Adrenal gland (tissue), 12 donors: ENCODE data around the gene REM2. TPM values are rescaled to one million over a fixed set of nuclear protein-coding genes. Genes with fewer than 3 reads are reported as not detected.

ENCODE experiments used
- DNase-seq, 7 donors: peaks; one replicate each; pipeline ENCODE4 v3.0.0-alpha.2; 2019 to 2020
- H3K27ac ChIP-seq, 5 donors: fragments of 200-600 bp; sonication (generic) in 4 of 5; 1 replicate in 3 of 5; 2 replicates in 2 of 5; pipeline versions ENCODE4 v1.5.1 to v1.8.0; 2016 to 2020; ENCODE audit warnings: mild to moderate bottlenecking in 1 of 5
- H3K27me3 ChIP-seq: fragments of 200-600 bp; 2 replicates; pipeline ENCODE4 v1.8.0; 2021
- H3K36me3 ChIP-seq, 2 donors: fragments of 200-600 bp; replicated peaks in 1 of 2; 1 replicate in 1 of 2; 2 replicates in 1 of 2; pipeline versions ENCODE4 v1.5.1 to v1.8.0; 2018 to 2022
- H3K4me1 ChIP-seq, 2 donors: fragments of 200-600 bp; replicated peaks in 1 of 2; 1 replicate in 1 of 2; 2 replicates in 1 of 2; pipeline versions ENCODE4 v1.5.1 to v1.8.0; 2018 to 2021
- H3K4me3 ChIP-seq, 4 donors: fragments of 200-600 bp; sonication (generic) in 3 of 4; one replicate each; pipeline ENCODE4 v1.5.1; 2016 to 2018
- H3K9me3 ChIP-seq, 3 donors: fragments of 200-600 bp; sonication (generic) in 1 of 3; replicated peaks in 1 of 3; 1 replicate in 2 of 3; 2 replicates in 1 of 3; pipeline versions ENCODE4 v1.5.1 to v1.8.0; 2016 to 2021
- POLR2A ChIP-seq, 2 donors: fragments of 450-650 bp; IDR thresholded peaks; one replicate each; pipeline ENCODE4 v1.6.1; 2017; ENCODE audit warnings: antibody characterized with exemption in 2 of 2, mild to moderate bottlenecking in 2 of 2, moderate library complexity in 1 of 2
- WGBS, 4 donors: extraction: QIAGEN DNeasy Blood & Tissue Kit in 2 of 4; methylation state at CpG; one replicate each; pipeline versions ENCODE4 v1.1.5 to v1.1.7; 2013 to 2017; 5-methylcytosine and 5-hydroxymethylcytosine counted together
- intact Hi-C, 2 donors: fragments of 100-400 bp; cut with DNase I; formaldehyde crosslinking; loops; one replicate each; pipeline versions ENCODE4 v1.14.1 to v1.15.0; 2022 to 2023
- polyA plus RNA-seq, 3 donors: library from polyadenylated mRNA; stranded (reverse); fragments of 200-250 nt in 2 of 3; fragments of 350-450 nt in 1 of 3; fragmentation: Illumina TruSeq in 1 of 3; extraction: RNeasy Lipid Tissue Mini Kit (QIAGEN cat#74804) in 1 of 3; gene quantifications; one replicate each; pipeline ENCODE4 v1.2.3, GENCODE V29; 2013 to 2014
- total RNA-seq, 9 donors: library from RNA; depleted of rRNA in 4 of 9; stranded (reverse); fragments of >200 nt in 4 of 9; fragments of 120-200 nt in 1 of 9; fragmentation: NEBNext Ultra II Directional in 1 of 9; extraction: Animal tissue kit (Norgen Biotek cat#: 25700) in 1 of 9; gene quantifications; one replicate each; pipeline versions ENCODE4 v1.1.0 to v1.2.4, GENCODE V29; 2013 to 2023
- TF ChIP-seq, protein P1 (sequence below), 6 experiments: fragments of 450-650 bp in 4 of 6; fragments of 200-600 bp in 2 of 6; sonication (generic) in 1 of 6; IDR thresholded peaks; 1 replicate in 5 of 6; 2 replicates in 1 of 6; pipeline versions ENCODE4 v1.5.1 to v1.8.0; 2016 to 2021; ENCODE audit warnings: antibody characterized with exemption in 6 of 6, mild to moderate bottlenecking in 2 of 6, moderate library complexity in 1 of 6
- donor health status: healthy with polysubstance abuse.
- donor health status: Bipolar disorder and iron deficiency.
- donor health status: DM: yes; HTN: yes; CAD: no.
- donor health status: DM: no; HTN: no; CAD: no.
- donor health status: DM: no; HTN: no; CAD: no.
- donor health status: DM: yes; HTN: yes; CAD: no.

The REM2 gene
- total and polyA plus RNA-seq, 12 donors: 0.09 to 1.2 (median 0.26) TPM; not detected in 4

DNA sequence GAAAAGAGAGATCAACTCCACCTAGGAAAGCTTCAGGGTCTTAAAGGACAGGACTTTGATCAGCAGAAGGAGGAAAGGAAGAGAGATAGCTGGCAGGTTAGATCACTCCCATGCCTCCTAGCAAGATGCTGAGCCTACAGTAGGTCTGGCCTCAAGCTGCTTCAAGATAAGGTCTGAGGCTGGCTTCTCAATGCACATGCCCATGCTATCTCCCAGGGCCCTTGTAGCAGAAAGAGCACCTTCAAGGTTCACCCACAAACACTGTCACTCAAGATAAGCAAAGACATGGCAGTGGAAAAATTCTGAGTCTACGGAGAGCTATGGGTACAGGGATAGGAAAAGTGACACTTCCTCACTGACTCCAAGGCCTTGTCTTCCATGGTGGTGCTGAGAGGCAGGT, 14.3 kb downstream of the REM2 start:
- no peak for TF ChIP-seq POLR2A (IDR thresholded peaks at IDR 0.05)
- TF ChIP-seq, protein P1, sequence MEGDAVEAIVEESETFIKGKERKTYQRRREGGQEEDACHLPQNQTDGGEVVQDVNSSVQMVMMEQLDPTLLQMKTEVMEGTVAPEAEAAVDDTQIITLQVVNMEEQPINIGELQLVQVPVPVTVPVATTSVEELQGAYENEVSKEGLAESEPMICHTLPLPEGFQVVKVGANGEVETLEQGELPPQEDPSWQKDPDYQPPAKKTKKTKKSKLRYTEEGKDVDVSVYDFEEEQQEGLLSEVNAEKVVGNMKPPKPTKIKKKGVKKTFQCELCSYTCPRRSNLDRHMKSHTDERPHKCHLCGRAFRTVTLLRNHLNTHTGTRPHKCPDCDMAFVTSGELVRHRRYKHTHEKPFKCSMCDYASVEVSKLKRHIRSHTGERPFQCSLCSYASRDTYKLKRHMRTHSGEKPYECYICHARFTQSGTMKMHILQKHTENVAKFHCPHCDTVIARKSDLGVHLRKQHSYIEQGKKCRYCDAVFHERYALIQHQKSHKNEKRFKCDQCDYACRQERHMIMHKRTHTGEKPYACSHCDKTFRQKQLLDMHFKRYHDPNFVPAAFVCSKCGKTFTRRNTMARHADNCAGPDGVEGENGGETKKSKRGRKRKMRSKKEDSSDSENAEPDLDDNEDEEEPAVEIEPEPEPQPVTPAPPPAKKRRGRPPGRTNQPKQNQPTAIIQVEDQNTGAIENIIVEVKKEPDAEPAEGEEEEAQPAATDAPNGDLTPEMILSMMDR (IDR thresholded peaks at IDR 0.05): no peak
- no peaks in the 10 kb centered on the region for H3K27me3 ChIP-seq
- WGBS, 4 donors: 83 to 91% (median 88%) methylated on average over 1 of the region's 1 CpG
- no peak overlapping the region for H3K27ac ChIP-seq
- peaks cover 0 to 9% of the 10 kb centered on the region in 2 donors for H3K4me1 ChIP-seq
- intact Hi-C loops: no loop called here
- DNase-seq: no peak
- H3K36me3 ChIP-seq: peaks cover 0 to 25% of the 10 kb centered on the region in 2 donors
- H3K4me3 ChIP-seq: no peak overlapping the region
- H3K9me3 ChIP-seq: no peaks in the 10 kb centered on the region

DNA sequence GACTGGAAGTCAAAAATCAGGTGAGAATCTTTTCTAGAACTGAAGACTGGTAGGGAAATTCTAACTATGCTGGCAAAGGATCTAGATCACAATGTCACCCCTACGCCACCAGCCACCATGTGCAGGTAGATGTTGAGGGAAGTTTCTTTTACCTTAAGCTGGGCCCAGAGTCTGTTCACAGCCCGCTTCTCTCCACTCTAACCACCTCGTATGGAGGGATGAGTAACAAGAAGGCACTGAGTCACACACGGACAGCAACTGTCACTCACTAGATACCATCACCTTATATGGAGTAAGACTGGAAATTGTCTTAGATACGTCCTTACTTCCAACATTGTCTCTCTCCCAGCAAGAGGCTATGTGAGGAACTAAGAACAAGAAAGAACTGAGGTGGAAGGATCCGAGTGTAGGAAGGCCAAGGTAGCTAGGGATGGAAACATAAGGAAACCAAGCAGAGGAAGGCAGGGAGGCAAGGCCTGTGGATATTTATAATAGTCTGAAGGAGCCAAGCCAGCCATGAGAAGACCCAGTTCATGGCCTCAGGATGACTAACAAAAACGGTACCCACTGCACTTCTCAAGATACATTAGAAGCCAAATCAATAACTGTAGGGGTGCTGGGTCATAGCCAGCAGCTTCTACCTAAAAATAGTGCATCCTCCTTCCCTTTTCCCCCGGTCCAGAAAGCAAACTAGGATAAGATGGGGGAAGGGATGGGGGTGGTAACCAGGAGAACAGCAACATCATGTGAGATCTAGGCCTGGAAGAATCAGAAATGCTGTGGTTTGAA, 15.5 kb downstream of the REM2 start:
- peak in 3 of 7 donors; percentile 29 to 41 (median 38) for DNase-seq
- peak overlapping the region in 3 of 5 donors; percentile 8 to 32 (median 29) for H3K27ac ChIP-seq
- no peaks in the 10 kb centered on the region for H3K27me3 ChIP-seq
- WGBS, 4 donors: 43 to 50% (median 47%) methylated on average over 8 of the region's 8 CpGs
- H3K4me1 ChIP-seq: peaks cover 4 to 13% of the 10 kb centered on the region in 2 donors
- peaks cover 0 to 36% of the 10 kb centered on the region in 2 donors for H3K36me3 ChIP-seq
- H3K9me3 ChIP-seq: no peaks in the 10 kb centered on the region
- H3K4me3 ChIP-seq: no peak overlapping the region
- TF ChIP-seq POLR2A (IDR thresholded peaks at IDR 0.05): no peak
- TF ChIP-seq, protein P1 (IDR thresholded peaks at IDR 0.05): no peak
- intact Hi-C loops: no loop called here

DNA sequence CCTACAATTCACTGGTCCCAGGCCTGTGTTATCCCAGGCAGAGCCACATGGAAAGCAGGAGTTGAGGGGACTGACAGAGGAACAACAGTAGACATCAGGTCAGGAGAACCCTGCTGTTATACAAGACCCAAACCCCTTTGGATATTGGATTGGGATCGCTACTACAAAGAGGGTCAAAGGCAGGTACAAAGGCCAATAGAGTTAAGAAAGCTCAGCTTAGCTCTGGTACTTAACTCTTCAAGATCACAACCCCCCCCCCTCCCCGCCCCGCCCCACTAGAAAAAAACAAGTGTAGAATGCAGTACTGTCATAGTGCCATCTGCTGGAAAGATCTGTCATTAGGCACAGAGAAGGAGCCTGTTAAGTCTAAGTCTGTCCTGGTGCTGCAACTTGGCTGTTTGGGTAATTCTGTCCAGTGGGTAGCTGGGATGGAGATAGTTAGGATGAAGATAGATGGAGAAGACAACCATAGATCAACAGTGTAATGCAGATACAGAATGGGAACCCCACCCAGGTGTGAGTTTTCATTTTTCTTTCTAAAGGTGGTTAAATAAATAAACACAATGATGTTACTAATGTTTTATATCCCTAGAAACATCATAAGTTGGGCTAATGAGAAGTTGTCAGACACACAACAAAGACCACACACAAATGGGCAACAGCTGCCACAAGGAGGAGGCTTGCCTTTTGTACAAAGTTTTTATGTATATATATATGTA, 17.2 kb downstream of the REM2 start:
- peaks cover 8 to 17% of the 10 kb centered on the region in 2 donors for H3K4me1 ChIP-seq
- H3K4me3 ChIP-seq: no peak overlapping the region
- no peaks in the 10 kb centered on the region for H3K27me3 ChIP-seq
- H3K9me3 ChIP-seq: no peaks in the 10 kb centered on the region
- H3K27ac ChIP-seq: peak overlapping the region in 2 of 5 donors; percentile 28 to 30
- peak in 4 of 7 donors; percentile 32 to 63 (median 46) for DNase-seq
- no peak for TF ChIP-seq POLR2A (IDR thresholded peaks at IDR 0.05)
- TF ChIP-seq, protein P1 (IDR thresholded peaks at IDR 0.05): peak in 5 of 6 experiments; percentile 15 to 50 (median 48)
- intact Hi-C loops: no loop called here
- WGBS, 4 donors: 22 to 40% (median 36%) methylated on average over 1 to 3 of the region's 3 CpGs
- H3K36me3 ChIP-seq: peaks cover 0 to 53% of the 10 kb centered on the region in 2 donors

DNA sequence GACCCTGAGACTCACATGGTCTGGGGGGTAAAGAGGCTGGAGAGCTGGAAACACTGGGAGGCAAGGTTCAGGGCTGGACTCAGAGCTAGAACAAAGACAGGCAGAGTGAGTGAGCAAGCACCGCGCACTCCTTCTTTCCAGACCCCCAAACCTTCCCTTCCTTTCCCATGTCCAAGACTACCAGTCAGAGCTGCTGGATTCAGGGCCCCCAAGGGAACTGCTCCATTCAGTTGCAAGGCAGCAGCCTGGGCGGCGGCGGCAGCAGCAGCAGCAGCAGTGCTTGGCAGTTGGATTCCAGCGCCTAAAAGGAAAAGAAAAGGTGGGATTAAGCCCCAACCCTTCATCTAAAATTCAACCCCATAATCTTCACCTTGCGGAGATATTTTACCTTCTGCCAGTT, 18.8 kb downstream of the REM2 start:
- Histone ChIP-seq H3K4me1 (peaks cover 8 to 17% of the 10 kb centered on the region in 2 donors), H3K27me3 (no peaks in the 10 kb centered on the region), H3K27ac (no peak overlapping the region), H3K36me3 (peaks cover 0 to 69% of the 10 kb centered on the region in 2 donors), H3K9me3 (no peaks in the 10 kb centered on the region), H3K4me3 (no peak overlapping the region)
- intact Hi-C loops: no loop called here
- whole genome bisulfite sequencing, 4 donors: 90 to 97% (median 95%) methylated on average over 6 to 7 of the region's 7 CpGs
- no peak for TF ChIP-seq POLR2A (IDR thresholded peaks at IDR 0.05)
- TF ChIP-seq, protein P1 (IDR thresholded peaks at IDR 0.05): no peak
- DNase-seq: no peak
